Glutamatergic neuron (in vitro differentiated cells): ENCODE data around the gene CDC42. TPM values are rescaled to one million over a fixed set of nuclear protein-coding genes. Genes with fewer than 3 reads are reported as not detected.
"Not testable (repeated sequence)": the region's sequence is repeated elsewhere in the genome, so short reads cannot be mapped to it uniquely, and the experiment has no call there.

Source experiments
- DNase-seq: peaks from one replicate; pipeline ENCODE4 v3.0.0; 2022
- H3K27ac Mint-ChIP-seq: one replicate; pipeline ENCODE4 v1.8.0; 2020; ENCODE audit warnings: mild to moderate bottlenecking, mixed read lengths, inconsistent platforms; ENCODE audit not compliant: unreplicated experiment
- H3K27me3 Mint-ChIP-seq: one replicate; pipeline ENCODE4 v1.8.0; 2020; ENCODE audit warnings: mild to moderate bottlenecking, moderate library complexity, mixed read lengths, inconsistent platforms; ENCODE audit not compliant: unreplicated experiment
- H3K36me3 Mint-ChIP-seq: one replicate; pipeline ENCODE4 v1.8.0; 2020; ENCODE audit warnings: mild to moderate bottlenecking, mixed read lengths, inconsistent platforms; ENCODE audit not compliant: unreplicated experiment
- H3K4me1 Mint-ChIP-seq: one replicate; pipeline ENCODE4 v1.8.0; 2020; ENCODE audit warnings: mild to moderate bottlenecking, low read depth, mixed read lengths, inconsistent platforms; ENCODE audit not compliant: unreplicated experiment
- H3K4me3 Mint-ChIP-seq: one replicate; pipeline ENCODE4 v1.8.0; 2020; ENCODE audit warnings: mild to moderate bottlenecking, mixed read lengths, inconsistent platforms; ENCODE audit not compliant: unreplicated experiment
- H3K9me3 Mint-ChIP-seq: one replicate; pipeline ENCODE4 v1.8.0; 2020; ENCODE audit warnings: mild to moderate bottlenecking, moderate library complexity, mixed read lengths, inconsistent platforms; ENCODE audit not compliant: unreplicated experiment
- CTCF ChIP-seq: fragments of 200-600 bp; sonication (generic); IDR thresholded peaks from one replicate; pipeline ENCODE4 v1.5.0; 2021; ENCODE audit not compliant: partially characterized antibody, unreplicated experiment
- total RNA-seq: library from RNA; stranded (reverse); fragmentation: NEBNext Ultra II Directional; extraction: Animal tissue kit (Norgen Biotek cat#: 25700); gene quantifications from one replicate; pipeline ENCODE4 v1.2.1, GENCODE V29; 2021; ENCODE audit not compliant: unreplicated experiment

The CDC42 gene
- total RNA-seq, 1 donor from 2014 or later = 283 TPM

- Mint-ChIP-seq H3K4me3 (no peak overlapping the region), H3K27me3 (peaks cover 5% of the 10 kb centered on the region), H3K27ac (no peak overlapping the region), H3K9me3 (peaks cover 7% of the 10 kb centered on the region), H3K36me3 (no peaks in the 10 kb centered on the region), H3K4me1 (peaks cover 4% of the 10 kb centered on the region)
- TF ChIP-seq CTCF = no peak
- DNase-seq = no peak
These were observed 25.6 kb upstream of the CDC42 start for GRCh38 chr1:22026924-22027289.

- Mint-ChIP-seq H3K4me3 (no peak overlapping the region), H3K27me3 (no peaks in the 10 kb centered on the region), H3K27ac (no peak overlapping the region), H3K4me1 (peaks cover 4% of the 10 kb centered on the region), H3K9me3 (peaks cover 4% of the 10 kb centered on the region), H3K36me3 (no peaks in the 10 kb centered on the region)
- no peak for TF ChIP-seq CTCF
- DNase-seq = no peak
These were observed 22.5 kb upstream of the CDC42 start for GRCh38 chr1:22030057-22030456.

- no peaks in the 10 kb centered on the region for H3K27me3 Mint-ChIP-seq
- H3K4me3 Mint-ChIP-seq = no peak overlapping the region
- DNase-seq = no peak
- no peak overlapping the region for H3K27ac Mint-ChIP-seq
- H3K4me1 Mint-ChIP-seq = peaks cover 4% of the 10 kb centered on the region
- no peak for TF ChIP-seq CTCF
- peaks cover under 1% of the 10 kb centered on the region for H3K9me3 Mint-ChIP-seq
- H3K36me3 Mint-ChIP-seq = no peaks in the 10 kb centered on the region
These were observed 22.0 kb upstream of the CDC42 start for GRCh38 chr1:22030473-22030872.

- H3K4me1 Mint-ChIP-seq = no peaks in the 10 kb centered on the region
- H3K27me3 Mint-ChIP-seq = no peaks in the 10 kb centered on the region
- DNase-seq = no peak
- TF ChIP-seq CTCF = no peak
- no peaks in the 10 kb centered on the region for H3K36me3 Mint-ChIP-seq
- no peaks in the 10 kb centered on the region for H3K9me3 Mint-ChIP-seq
- H3K27ac Mint-ChIP-seq = no peak overlapping the region
- H3K4me3 Mint-ChIP-seq = no peak overlapping the region
These were observed 21.1 kb upstream of the CDC42 start for GRCh38 chr1:22031214-22031962.

- not testable (repeated sequence) for H3K27ac Mint-ChIP-seq, H3K9me3 Mint-ChIP-seq, H3K27me3 Mint-ChIP-seq, H3K36me3 Mint-ChIP-seq, H3K4me3 Mint-ChIP-seq, H3K4me1 Mint-ChIP-seq, DNase-seq
These were observed 17.7 kb upstream of the CDC42 start for GRCh38 chr1:22034834-22035233.

- Mint-ChIP-seq H3K4me3 (no peak overlapping the region), H3K9me3 (no peaks in the 10 kb centered on the region), H3K27ac (no peak overlapping the region), H3K27me3 (no peaks in the 10 kb centered on the region), H3K4me1 (no peaks in the 10 kb centered on the region), H3K36me3 (no peaks in the 10 kb centered on the region)
- no peak for TF ChIP-seq CTCF
- DNase-seq = no peak
These were observed 15.0 kb upstream of the CDC42 start for GRCh38 chr1:22037520-22037919.
